SK-N-SH (cell line): ENCODE results near the gene SUPT20H. TPM values are rescaled to one million over a fixed set of nuclear protein-coding genes. Genes with fewer than 3 reads are reported as not detected.

ENCODE experiments used
- CTCF ChIA-PET: fragments of 300-600, 350-600 bp; formaldehyde crosslinking; extraction: SDS; loops from one replicate; lab custom pipeline; 2021; lab: Yijun Ruan, JAX
- POLR2A ChIA-PET: fragments of 350-600 bp; sonication (Branson Sonifier 250); formaldehyde crosslinking; extraction: SDS; loops from one replicate; lab custom pipeline; 2020; ENCODE audit warnings: antibody characterized with exemption, inconsistent platforms; lab: Yijun Ruan, JAX
- DNase-seq: peaks from one replicate; pipeline ENCODE4 v3.0.0; 2012
- H2AFZ ChIP-seq: fragments of 200-600 bp; sonication (generic); 2 replicates; pipeline ENCODE4 v1.8.1; 2016; ENCODE audit warnings: antibody characterized with exemption, mild to moderate bottlenecking, low read depth
- H3F3A ChIP-seq: fragments of 200-600 bp; sonication (generic); replicated peaks from 2 replicates; pipeline ENCODE3; 2016; ENCODE audit warnings: antibody characterized with exemption, mild to moderate bottlenecking; ENCODE audit not compliant: insufficient read depth
- H3K27ac ChIP-seq, 2 experiments: fragments of 200-500 bp in 1 of 2; fragments of 200-600 bp in 1 of 2; sonication (Bioruptor generic) in 1 of 2; sonication (generic), shearing (Covaris generic) in 1 of 2; 2 replicates each; pipeline versions ENCODE4 v1.5.1 to v1.6.1; 2014 to 2016; ENCODE audit warnings: low read depth in 2 of 2, inconsistent platforms in 1 of 2, low read length in 1 of 2, mild to moderate bottlenecking in 1 of 2, mixed read lengths in 1 of 2
- H3K27me3 ChIP-seq: fragments of 200-600 bp; sonication (generic), shearing (Covaris generic); 2 replicates; pipeline ENCODE4 v1.6.1; 2016; ENCODE audit warnings: mixed run types; ENCODE audit not compliant: insufficient read depth
- H3K36me3 ChIP-seq, 2 experiments: fragments of 200-500 bp in 1 of 2; fragments of 200-600 bp in 1 of 2; sonication (Bioruptor generic) in 1 of 2; sonication (generic) in 1 of 2; replicated peaks in 1 of 2; 2 replicates each; pipeline versions ENCODE3 to v1.5.1; 2014 to 2016; ENCODE audit warnings: low read length in 1 of 2, mild to moderate bottlenecking in 1 of 2; ENCODE audit not compliant: insufficient read depth in 2 of 2, control insufficient read depth in 1 of 2
- H3K4me1 ChIP-seq, 2 experiments: fragments of 200-500 bp in 1 of 2; fragments of 200-600 bp in 1 of 2; sonication (Bioruptor generic) in 1 of 2; sonication (generic), shearing (Covaris generic) in 1 of 2; 2 replicates each; pipeline versions ENCODE4 v1.5.1 to v1.6.1; 2014 to 2016; ENCODE audit warnings: low read depth in 1 of 2, low read length in 1 of 2, mixed run types in 1 of 2; ENCODE audit not compliant: insufficient read depth in 2 of 2, control insufficient read depth in 1 of 2
- H3K4me2 ChIP-seq: fragments of 200-600 bp; sonication (generic), shearing (Covaris generic); 2 replicates; pipeline ENCODE4 v1.6.1; 2017; ENCODE audit warnings: mixed run types
- H3K4me3 ChIP-seq, 2 experiments: fragments of 200-500 bp in 1 of 2; fragments of 200-600 bp in 1 of 2; sonication (Bioruptor generic) in 1 of 2; sonication (generic), shearing (Covaris generic) in 1 of 2; 2 replicates each; pipeline versions ENCODE4 v1.5.1 to v1.8.1; 2014 to 2016; ENCODE audit warnings: low read depth in 2 of 2, inconsistent platforms in 1 of 2, low read length in 1 of 2, mild to moderate bottlenecking in 1 of 2, mixed read lengths in 1 of 2, moderate library complexity in 1 of 2
- H3K79me2 ChIP-seq: fragments of 200-600 bp; sonication (generic); 2 replicates; pipeline ENCODE4 v1.8.1; 2017; ENCODE audit warnings: mild to moderate bottlenecking; ENCODE audit not compliant: insufficient read depth
- H3K9ac ChIP-seq: fragments of 200-600 bp; sonication (generic); 2 replicates; pipeline ENCODE4 v1.6.1; 2017; ENCODE audit warnings: mixed run types
- H3K9me2 ChIP-seq: fragments of 200-600 bp; sonication (generic); 2 replicates; pipeline ENCODE4 v1.6.1; 2017; ENCODE audit warnings: mixed run types
- H3K9me3 ChIP-seq: fragments of 200-600 bp; sonication (generic); 2 replicates; pipeline ENCODE4 v1.6.1; 2017; ENCODE audit warnings: mixed run types, mild to moderate bottlenecking, moderate library complexity
- H4K20me1 ChIP-seq: fragments of 200-600 bp; sonication (generic); 2 replicates; pipeline ENCODE4 v1.6.1; 2017; ENCODE audit warnings: mild to moderate bottlenecking, mixed run types; ENCODE audit not compliant: insufficient read depth
- CTCF ChIP-seq: fragments of 200-600 bp; sonication (generic); IDR thresholded peaks from 2 replicates; pipeline ENCODE4 v1.6.1; 2017; ENCODE audit warnings: antibody characterized with exemption, mild to moderate bottlenecking, moderate library complexity
- NFIC ChIP-seq: IDR thresholded peaks from 2 replicates; pipeline ENCODE4 v1.4.0; 2012; ENCODE audit warnings: borderline replicate concordance
- NRF1 ChIP-seq: IDR thresholded peaks from 2 replicates; pipeline ENCODE4 v1.6.1; 2012; ENCODE audit warnings: low read depth, mild to moderate bottlenecking, low read length
- RAD21 ChIP-seq: IDR thresholded peaks from 2 replicates; pipeline ENCODE4 v1.6.1; 2012; ENCODE audit warnings: mild to moderate bottlenecking, low read length
- TAF1 ChIP-seq: IDR thresholded peaks from 2 replicates; pipeline ENCODE4 v1.6.1; 2012; ENCODE audit warnings: low read depth, mild to moderate bottlenecking, low read length, moderate library complexity, borderline replicate concordance
- TCF12 ChIP-seq: IDR thresholded peaks from 2 replicates; pipeline ENCODE4 v1.4.0; 2012
- YY1 ChIP-seq: IDR thresholded peaks from 2 replicates; pipeline ENCODE4 v1.4.0; 2012; ENCODE audit warnings: low read depth, mild to moderate bottlenecking
- ZBTB33 ChIP-seq: IDR thresholded peaks from 2 replicates; pipeline ENCODE4 v1.4.0; 2012; ENCODE audit warnings: low read depth, borderline replicate concordance
- WGBS: methylation state at CpG from one replicate; pipeline ENCODE4 v1.1.6; 2017; ENCODE audit warnings: low lambda C conversion rate; 5-methylcytosine and 5-hydroxymethylcytosine counted together
- polyA plus RNA-seq, 3 experiments: library from polyadenylated mRNA; depleted of rRNA; stranded (reverse); fragments of >200 nt; gene quantifications; 2 replicates each; pipeline ENCODE4 v1.2.3, GENCODE V29; 2012

Gene SUPT20H
- polyA plus RNA-seq, 1 of the 3 experiments (the other 2 are of a cell fraction): 39.4 TPM

GRCh38 chr13:37069597-37070103 is 10.2 kb upstream of the SUPT20H start:
- Histone ChIP-seq H3K79me2 (no peaks in the 10 kb centered on the region), H4K20me1 (no peaks in the 10 kb centered on the region), H3K36me3 (no peaks in the 10 kb centered on the region), H3K9me3 (no peaks in the 10 kb centered on the region), H3K9me2 (no peaks in the 10 kb centered on the region), H3K4me3 (no peak overlapping the region), H3K27ac (no peak overlapping the region), H3K4me1 (no peaks in the 10 kb centered on the region), H3K27me3 (no peaks in the 10 kb centered on the region), H3K4me2 (no peak overlapping the region), H3K9ac (no peak overlapping the region), H2AFZ (no peak overlapping the region), H3F3A (peaks cover 4% of the 10 kb centered on the region)
- POLR2A ChIA-PET: interaction anchor here (1.1 kb wide), 1 partner anchor 70 kb away, joined by 3 read pairs; the partner anchor contains the start of gene ALG5
- WGBS: 84% methylated on average over 12 of the region's 22 CpGs
- peak; percentile 19 for DNase-seq
- TF ChIP-seq TCF12: no peak
- no peak for TF ChIP-seq NRF1
- TF ChIP-seq NFIC: no peak
- no peak for TF ChIP-seq TAF1
- no peak for TF ChIP-seq ZBTB33
- CTCF ChIA-PET: interaction anchor here (1.1 to 1.3 kb wide), 8 partner anchors 9 to 89 kb away, joined by 3 to 9 read pairs (median 4); partner anchors contain the start of genes ALG5 and EXOSC8

- Histone ChIP-seq H3K27me3 (no peaks in the 10 kb centered on the region), H3F3A (peaks cover 4% of the 10 kb centered on the region), H3K36me3 (no peaks in the 10 kb centered on the region), H3K4me3 (no peak overlapping the region), H3K9ac (no peak overlapping the region), H4K20me1 (no peaks in the 10 kb centered on the region), H3K4me2 (no peak overlapping the region), H3K79me2 (no peaks in the 10 kb centered on the region), H2AFZ (0 out of 2 replicates have a peak overlapping the region, but pooled peaks have one; percentile 48), H3K9me3 (no peaks in the 10 kb centered on the region), H3K9me2 (no peaks in the 10 kb centered on the region), H3K27ac (no peak overlapping the region), H3K4me1 (no peaks in the 10 kb centered on the region)
- peak; percentile 21 for DNase-seq
- TF ChIP-seq CTCF (peak; percentile 65), RAD21 (peak; percentile 60), YY1 (no peak)
- CTCF ChIA-PET: interaction anchor here (1.0 to 1.3 kb wide), 8 partner anchors 10 to 786 kb away, joined by 3 to 8 read pairs (median 4); no protein-coding TSS in a partner anchor
- POLR2A ChIA-PET: no interaction called here
These were observed 9.5 kb upstream of the SUPT20H start for GRCh38 chr13:37068962-37069361.
